Liver (tissue), 9 donors: Measurements from ENCODE around the gene NCF4. TPM values are rescaled to one million over a fixed set of nuclear protein-coding genes. Genes with fewer than 3 reads are reported as not detected.

Experiments used
- DNase-seq: peaks from one replicate; pipeline ENCODE4 v3.0.0-alpha.2; 2017; ENCODE audit warnings: low spot score
- H3K27ac ChIP-seq, 2 donors: one replicate each; pipeline ENCODE4 v1.7.0; 2013; ENCODE audit warnings: inconsistent platforms in 2 of 2, low read length in 2 of 2, control low read depth in 1 of 2, low read depth in 1 of 2, mild to moderate bottlenecking in 1 of 2
- H3K27me3 ChIP-seq, 4 donors: one replicate each; pipeline versions ENCODE4 v1.6.1 to v1.7.0; 2013; ENCODE audit warnings: low read length in 3 of 4, inconsistent platforms in 1 of 4, mild to moderate bottlenecking in 1 of 4, moderate library complexity in 1 of 4; ENCODE audit not compliant: control insufficient read depth in 4 of 4, insufficient read depth in 4 of 4
- H3K36me3 ChIP-seq, 4 donors: one replicate each; pipeline versions ENCODE4 v1.6.1 to v1.7.0; 2013; ENCODE audit warnings: low read length in 3 of 4, mild to moderate bottlenecking in 3 of 4, low read depth in 1 of 4, moderate library complexity in 1 of 4; ENCODE audit not compliant: control insufficient read depth in 4 of 4, insufficient read depth in 3 of 4
- H3K4me1 ChIP-seq, 4 donors: one replicate each; pipeline versions ENCODE4 v1.6.1 to v1.7.0; 2013; ENCODE audit warnings: low read length in 3 of 4, mild to moderate bottlenecking in 3 of 4, moderate library complexity in 1 of 4; ENCODE audit not compliant: control insufficient read depth in 4 of 4, insufficient read depth in 4 of 4
- H3K4me3 ChIP-seq, 3 donors: one replicate each; pipeline versions ENCODE4 v1.6.1 to v1.7.0; 2013; ENCODE audit warnings: low read length in 3 of 3, control low read depth in 1 of 3, low read depth in 1 of 3, mild to moderate bottlenecking in 1 of 3
- H3K9ac ChIP-seq, 2 donors: one replicate each; pipeline ENCODE4 v1.7.0; 2013; ENCODE audit warnings: low read length in 2 of 2, mild to moderate bottlenecking in 2 of 2, moderate library complexity in 2 of 2, control low read depth in 1 of 2, low read depth in 1 of 2
- H3K9me3 ChIP-seq, 4 donors: one replicate each; pipeline versions ENCODE4 v1.6.1 to v1.7.0; 2013; ENCODE audit warnings: low read length in 3 of 4; ENCODE audit not compliant: control insufficient read depth in 4 of 4
- EGR1 ChIP-seq, 2 donors: IDR thresholded peaks; 2 replicates each; pipeline ENCODE4 v1.6.1; 2016 to 2018; ENCODE audit warnings: antibody characterized with exemption in 2 of 2, low read depth in 2 of 2
- FOXA1 ChIP-seq: IDR thresholded peaks from 2 replicates; pipeline ENCODE4 v1.6.1; 2016; ENCODE audit warnings: antibody characterized with exemption
- FOXA2 ChIP-seq: IDR thresholded peaks from 2 replicates; pipeline ENCODE4 v1.6.1; 2016; ENCODE audit warnings: antibody characterized with exemption
- GABPA ChIP-seq, 2 donors: IDR thresholded peaks in 1 of 2; conservative IDR thresholded peaks in 1 of 2; 2 replicates each; pipeline ENCODE4 v1.6.1; 2016; ENCODE audit warnings: antibody characterized with exemption in 2 of 2, mild to moderate bottlenecking in 1 of 2, moderate library complexity in 1 of 2
- HNF4A ChIP-seq, 2 donors: conservative IDR thresholded peaks; 2 replicates each; pipeline ENCODE4 v1.6.1; 2016; ENCODE audit warnings: antibody characterized with exemption in 2 of 2, mild to moderate bottlenecking in 2 of 2
- HNF4G ChIP-seq: IDR thresholded peaks from 2 replicates; pipeline ENCODE4 v1.6.1; 2016; ENCODE audit warnings: antibody characterized with exemption
- JUND ChIP-seq, 2 donors: IDR thresholded peaks; 2 replicates each; pipeline ENCODE4 v1.6.1; 2016; ENCODE audit warnings: antibody characterized with exemption in 2 of 2
- NR2F2 ChIP-seq: IDR thresholded peaks from 2 replicates; pipeline ENCODE4 v1.6.1; 2016; ENCODE audit warnings: antibody characterized with exemption
- RAD21 ChIP-seq, 2 donors: IDR thresholded peaks; 2 replicates each; pipeline ENCODE4 v1.6.1; 2016; ENCODE audit warnings: antibody characterized with exemption in 2 of 2, mild to moderate bottlenecking in 2 of 2
- RXRA ChIP-seq, 2 donors: IDR thresholded peaks; 2 replicates each; pipeline ENCODE4 v1.6.1; 2017 to 2018; ENCODE audit warnings: antibody characterized with exemption in 2 of 2, mild to moderate bottlenecking in 1 of 2
- SP1 ChIP-seq: IDR thresholded peaks from 2 replicates; pipeline ENCODE4 v1.6.1; 2018; ENCODE audit warnings: antibody characterized with exemption, mild to moderate bottlenecking
- TAF1 ChIP-seq: conservative IDR thresholded peaks from 2 replicates; pipeline ENCODE4 v1.6.1; 2016; ENCODE audit warnings: antibody characterized with exemption, mild to moderate bottlenecking
- YY1 ChIP-seq: IDR thresholded peaks from 2 replicates; pipeline ENCODE4 v1.6.1; 2016; ENCODE audit warnings: antibody characterized with exemption, mild to moderate bottlenecking
- WGBS: extraction: QIAGEN DNeasy Blood & Tissue Kit; methylation state at CpG from one replicate; pipeline ENCODE4 v1.1.7; 2013; 5-methylcytosine and 5-hydroxymethylcytosine counted together
- polyA plus RNA-seq, 2 donors: library from polyadenylated mRNA; stranded (reverse) in 1 of 2; unstranded in 1 of 2; fragments of 200-250 nt in 1 of 2; fragments of >200 nt in 1 of 2; fragmentation: Nextera tagmentation in 1 of 2; extraction: Ambion mirVana in 1 of 2; gene quantifications; one replicate each; pipeline versions ENCODE4 v1.2.1 to v1.2.3, GENCODE V29; 2013 to 2015
- total RNA-seq, 2 donors: library from RNA; depleted of rRNA; stranded (reverse); fragments of >200 nt; gene quantifications; one replicate each; pipeline ENCODE4 v1.2.3, GENCODE V29; 2014
- TF ChIP-seq, protein P1 (sequence below): IDR thresholded peaks from 2 replicates; pipeline ENCODE4 v1.6.1; 2016; ENCODE audit warnings: antibody characterized with exemption
- TF ChIP-seq, protein P2 (sequence below): fragments of 150-350 bp; IDR thresholded peaks from 2 replicates; pipeline ENCODE4 v1.5.1; 2017; ENCODE audit warnings: improper control_type of control experiment, low read depth, low read length; ENCODE audit not compliant: missing input control
- TF ChIP-seq, protein P3 (sequence below): IDR thresholded peaks from 2 replicates; pipeline ENCODE4 v1.6.1; 2016; ENCODE audit warnings: antibody characterized with exemption
- TF ChIP-seq, protein P4 (sequence below): IDR thresholded peaks from 2 replicates; pipeline ENCODE4 v1.6.1; 2016; ENCODE audit warnings: antibody characterized with exemption
- TF ChIP-seq, protein P5 (sequence below): IDR thresholded peaks from 2 replicates; pipeline ENCODE4 v1.6.1; 2016; ENCODE audit warnings: antibody characterized with exemption, mild to moderate bottlenecking
- donor health status: healthy.
- donor health status: healthy.
- donor health status: healthy.
- donor health status: healthy.
- donor health status: healthy.

The NCF4 gene
- total and polyA plus RNA-seq, 4 donors, result 3.9 to 14.3 (median 5.4) TPM

DNA sequence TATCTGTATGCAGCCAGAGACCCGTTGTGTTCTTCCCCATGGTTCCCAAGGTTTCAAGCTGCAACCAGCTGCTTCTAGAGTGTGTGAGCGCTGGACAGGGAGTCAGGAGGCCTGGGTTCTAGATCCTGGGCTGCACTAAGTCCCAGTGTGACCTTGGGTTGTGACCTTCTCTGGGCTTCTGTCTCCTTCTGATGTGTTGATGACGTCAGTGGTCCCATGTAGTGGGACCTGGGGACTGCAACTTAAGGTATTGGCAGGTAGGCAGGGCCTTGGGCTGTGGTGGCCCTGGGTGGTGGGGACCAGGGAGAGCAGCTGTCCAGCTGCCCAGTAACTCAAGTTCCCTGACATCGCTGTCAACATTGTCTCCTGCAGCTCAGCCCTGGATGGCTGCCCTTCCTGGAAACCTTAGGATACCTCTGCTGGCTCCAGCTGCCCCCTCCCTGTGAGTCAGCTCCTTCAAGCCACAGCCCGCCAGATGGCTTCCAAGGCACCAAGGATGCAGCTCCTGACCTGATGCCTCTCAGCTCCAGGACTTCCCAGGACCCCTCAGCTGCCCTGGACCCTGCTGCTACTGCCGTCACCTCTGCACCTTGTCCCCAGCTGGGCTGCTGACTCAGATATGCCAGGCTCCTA lies 42.7 kb upstream of the NCF4 start:
- Histone ChIP-seq H3K36me3 (no peaks in the 10 kb centered on the region), H3K27me3 (peaks cover 0 to 24% (median 11%) of the 10 kb centered on the region in 4 donors), H3K27ac (no peak overlapping the region), H3K9me3 (no peaks in the 10 kb centered on the region), H3K9ac (no peak overlapping the region), H3K4me1 (peaks cover 0 to 10% (median 5%) of the 10 kb centered on the region in 4 donors), H3K4me3 (no peak overlapping the region)
- no peak for DNase-seq
- WGBS, result 65% methylated on average over 6 of the region's 6 CpGs
- no peak for TF ChIP-seq GABPA (IDR thresholded peaks at IDR 0.05 in 1 of 2, conservative IDR thresholded peaks at IDR 0.05 in 1 of 2)
- no peak for TF ChIP-seq TAF1
- no peak for TF ChIP-seq FOXA2
- no peak for TF ChIP-seq NR2F2
- no peak for TF ChIP-seq RXRA (IDR thresholded peaks at IDR 0.05)
- TF ChIP-seq, protein P1, sequence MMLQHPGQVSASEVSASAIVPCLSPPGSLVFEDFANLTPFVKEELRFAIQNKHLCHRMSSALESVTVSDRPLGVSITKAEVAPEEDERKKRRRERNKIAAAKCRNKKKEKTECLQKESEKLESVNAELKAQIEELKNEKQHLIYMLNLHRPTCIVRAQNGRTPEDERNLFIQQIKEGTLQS, result no peak
- TF ChIP-seq, protein P2, sequence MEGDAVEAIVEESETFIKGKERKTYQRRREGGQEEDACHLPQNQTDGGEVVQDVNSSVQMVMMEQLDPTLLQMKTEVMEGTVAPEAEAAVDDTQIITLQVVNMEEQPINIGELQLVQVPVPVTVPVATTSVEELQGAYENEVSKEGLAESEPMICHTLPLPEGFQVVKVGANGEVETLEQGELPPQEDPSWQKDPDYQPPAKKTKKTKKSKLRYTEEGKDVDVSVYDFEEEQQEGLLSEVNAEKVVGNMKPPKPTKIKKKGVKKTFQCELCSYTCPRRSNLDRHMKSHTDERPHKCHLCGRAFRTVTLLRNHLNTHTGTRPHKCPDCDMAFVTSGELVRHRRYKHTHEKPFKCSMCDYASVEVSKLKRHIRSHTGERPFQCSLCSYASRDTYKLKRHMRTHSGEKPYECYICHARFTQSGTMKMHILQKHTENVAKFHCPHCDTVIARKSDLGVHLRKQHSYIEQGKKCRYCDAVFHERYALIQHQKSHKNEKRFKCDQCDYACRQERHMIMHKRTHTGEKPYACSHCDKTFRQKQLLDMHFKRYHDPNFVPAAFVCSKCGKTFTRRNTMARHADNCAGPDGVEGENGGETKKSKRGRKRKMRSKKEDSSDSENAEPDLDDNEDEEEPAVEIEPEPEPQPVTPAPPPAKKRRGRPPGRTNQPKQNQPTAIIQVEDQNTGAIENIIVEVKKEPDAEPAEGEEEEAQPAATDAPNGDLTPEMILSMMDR, result no peak
- TF ChIP-seq JUND (IDR thresholded peaks at IDR 0.05), result no peak
- TF ChIP-seq, protein P3, sequence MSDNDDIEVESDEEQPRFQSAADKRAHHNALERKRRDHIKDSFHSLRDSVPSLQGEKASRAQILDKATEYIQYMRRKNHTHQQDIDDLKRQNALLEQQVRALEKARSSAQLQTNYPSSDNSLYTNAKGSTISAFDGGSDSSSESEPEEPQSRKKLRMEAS, result no peak
- TF ChIP-seq EGR1 (IDR thresholded peaks at IDR 0.05; ENCODE audit: low read depth in 2 of 2), result no peak
- TF ChIP-seq, protein P4, sequence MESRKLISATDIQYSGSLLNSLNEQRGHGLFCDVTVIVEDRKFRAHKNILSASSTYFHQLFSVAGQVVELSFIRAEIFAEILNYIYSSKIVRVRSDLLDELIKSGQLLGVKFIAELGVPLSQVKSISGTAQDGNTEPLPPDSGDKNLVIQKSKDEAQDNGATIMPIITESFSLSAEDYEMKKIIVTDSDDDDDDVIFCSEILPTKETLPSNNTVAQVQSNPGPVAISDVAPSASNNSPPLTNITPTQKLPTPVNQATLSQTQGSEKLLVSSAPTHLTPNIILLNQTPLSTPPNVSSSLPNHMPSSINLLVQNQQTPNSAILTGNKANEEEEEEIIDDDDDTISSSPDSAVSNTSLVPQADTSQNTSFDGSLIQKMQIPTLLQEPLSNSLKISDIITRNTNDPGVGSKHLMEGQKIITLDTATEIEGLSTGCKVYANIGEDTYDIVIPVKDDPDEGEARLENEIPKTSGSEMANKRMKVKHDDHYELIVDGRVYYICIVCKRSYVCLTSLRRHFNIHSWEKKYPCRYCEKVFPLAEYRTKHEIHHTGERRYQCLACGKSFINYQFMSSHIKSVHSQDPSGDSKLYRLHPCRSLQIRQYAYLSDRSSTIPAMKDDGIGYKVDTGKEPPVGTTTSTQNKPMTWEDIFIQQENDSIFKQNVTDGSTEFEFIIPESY, result no peak
- TF ChIP-seq, protein P5, sequence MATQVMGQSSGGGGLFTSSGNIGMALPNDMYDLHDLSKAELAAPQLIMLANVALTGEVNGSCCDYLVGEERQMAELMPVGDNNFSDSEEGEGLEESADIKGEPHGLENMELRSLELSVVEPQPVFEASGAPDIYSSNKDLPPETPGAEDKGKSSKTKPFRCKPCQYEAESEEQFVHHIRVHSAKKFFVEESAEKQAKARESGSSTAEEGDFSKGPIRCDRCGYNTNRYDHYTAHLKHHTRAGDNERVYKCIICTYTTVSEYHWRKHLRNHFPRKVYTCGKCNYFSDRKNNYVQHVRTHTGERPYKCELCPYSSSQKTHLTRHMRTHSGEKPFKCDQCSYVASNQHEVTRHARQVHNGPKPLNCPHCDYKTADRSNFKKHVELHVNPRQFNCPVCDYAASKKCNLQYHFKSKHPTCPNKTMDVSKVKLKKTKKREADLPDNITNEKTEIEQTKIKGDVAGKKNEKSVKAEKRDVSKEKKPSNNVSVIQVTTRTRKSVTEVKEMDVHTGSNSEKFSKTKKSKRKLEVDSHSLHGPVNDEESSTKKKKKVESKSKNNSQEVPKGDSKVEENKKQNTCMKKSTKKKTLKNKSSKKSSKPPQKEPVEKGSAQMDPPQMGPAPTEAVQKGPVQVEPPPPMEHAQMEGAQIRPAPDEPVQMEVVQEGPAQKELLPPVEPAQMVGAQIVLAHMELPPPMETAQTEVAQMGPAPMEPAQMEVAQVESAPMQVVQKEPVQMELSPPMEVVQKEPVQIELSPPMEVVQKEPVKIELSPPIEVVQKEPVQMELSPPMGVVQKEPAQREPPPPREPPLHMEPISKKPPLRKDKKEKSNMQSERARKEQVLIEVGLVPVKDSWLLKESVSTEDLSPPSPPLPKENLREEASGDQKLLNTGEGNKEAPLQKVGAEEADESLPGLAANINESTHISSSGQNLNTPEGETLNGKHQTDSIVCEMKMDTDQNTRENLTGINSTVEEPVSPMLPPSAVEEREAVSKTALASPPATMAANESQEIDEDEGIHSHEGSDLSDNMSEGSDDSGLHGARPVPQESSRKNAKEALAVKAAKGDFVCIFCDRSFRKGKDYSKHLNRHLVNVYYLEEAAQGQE, result no peak
- no peak for TF ChIP-seq SP1
- no peak for TF ChIP-seq YY1
- TF ChIP-seq FOXA1, result no peak
- no peak for TF ChIP-seq RAD21 (IDR thresholded peaks at IDR 0.05)
- TF ChIP-seq HNF4G, result no peak
- no peak for TF ChIP-seq HNF4A (conservative IDR thresholded peaks at IDR 0.05)
